UCSD-AML1 (cell line): ENCODE data around the gene ADK.
"Not testable (repeated sequence)": the region's sequence is repeated elsewhere in the genome, so short reads cannot be mapped to it uniquely, and the experiment has no call there.

Experiments used
- DNase-seq: peaks from one replicate; lab custom pipeline; 2025; ENCODE audit not compliant: unreplicated experiment; lab: John Stamatoyannopoulos, UW

Gene ADK

GRCh38 chr10:74179111-74179710 lies 28.2 kb downstream of the ADK start:
- no peak for DNase-seq

DNA sequence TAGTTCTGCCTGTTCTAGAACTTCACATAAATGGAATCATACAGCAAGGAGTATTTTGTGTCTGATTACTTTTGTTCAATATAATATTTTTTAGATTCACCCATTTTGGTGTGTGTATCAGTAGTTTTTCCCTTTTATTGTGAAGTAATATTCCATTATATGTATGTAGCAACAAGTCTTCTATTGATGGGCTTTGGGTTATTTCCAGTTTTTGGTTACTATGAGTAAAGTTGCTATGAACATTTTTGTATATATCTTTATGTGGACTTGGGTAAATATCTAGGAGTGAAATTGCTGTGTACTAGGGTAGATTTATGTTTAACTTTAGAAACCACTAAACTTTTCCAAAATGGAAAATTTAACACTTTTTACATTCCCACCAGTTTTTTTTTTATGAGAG lies 35.7 kb downstream of the ADK start:
- DNase-seq = no peak

DNA sequence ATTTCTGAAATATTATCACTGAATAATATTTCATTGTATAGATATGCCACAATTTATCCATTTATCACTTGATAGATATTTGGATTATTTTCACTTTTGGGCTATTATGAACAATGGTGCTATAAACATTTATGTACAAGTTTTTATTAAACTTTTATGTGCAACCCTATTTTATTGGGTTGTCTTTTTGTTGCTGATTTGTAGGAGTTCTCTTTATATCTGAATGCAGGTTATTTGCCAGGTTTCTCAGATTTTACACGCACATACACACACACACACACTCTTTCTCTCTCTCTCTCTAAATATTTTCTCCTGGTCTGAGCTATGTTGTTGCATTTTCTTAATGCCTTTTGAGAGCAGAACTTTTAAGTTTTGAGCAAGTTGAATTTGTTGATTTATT lies 36.2 kb downstream of the ADK start:
- no peak for DNase-seq

DNA sequence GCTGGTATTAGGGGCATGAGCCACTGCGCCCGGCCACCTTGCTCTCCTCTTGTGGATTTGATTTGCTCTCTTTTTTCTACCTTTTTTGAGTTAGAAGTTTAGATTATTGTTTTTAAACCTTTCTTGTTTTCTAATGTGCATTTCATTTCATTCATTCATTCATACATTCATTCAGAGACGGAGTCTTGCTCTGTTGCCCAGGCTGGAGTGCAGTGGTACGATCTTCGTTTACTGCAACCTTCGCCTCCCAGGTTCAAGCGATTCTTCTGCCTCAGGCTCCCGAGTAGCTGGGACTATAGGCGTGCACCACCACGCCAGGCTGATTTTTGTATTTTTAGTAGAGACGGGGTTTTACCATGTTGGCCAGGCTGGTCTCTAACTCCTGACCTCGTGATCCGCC lies 37.6 kb downstream of the ADK start:
- DNase-seq = not testable (repeated sequence)

DNA sequence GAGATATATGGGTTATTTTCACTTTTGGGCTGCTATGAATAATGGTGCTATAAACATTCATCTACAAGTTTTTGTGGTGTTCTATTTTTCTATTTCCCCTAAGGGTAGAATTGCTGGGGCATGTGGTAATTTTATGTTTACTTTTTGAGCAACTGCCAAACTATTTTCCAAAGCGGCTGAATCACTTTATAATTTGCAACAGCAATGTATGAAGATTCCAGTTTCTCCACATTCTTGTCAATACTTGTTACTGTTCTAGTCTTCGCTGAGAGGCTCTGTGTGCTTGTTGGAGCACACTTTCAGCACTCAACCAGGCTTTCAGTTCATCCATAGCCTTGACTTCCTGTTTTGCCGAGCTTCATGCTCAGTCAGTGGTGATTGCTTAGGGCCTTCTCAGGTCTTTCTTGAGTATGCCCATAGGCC lies 39.0 kb downstream of the ADK start:
- peak; percentile 21 for DNase-seq

DNA sequence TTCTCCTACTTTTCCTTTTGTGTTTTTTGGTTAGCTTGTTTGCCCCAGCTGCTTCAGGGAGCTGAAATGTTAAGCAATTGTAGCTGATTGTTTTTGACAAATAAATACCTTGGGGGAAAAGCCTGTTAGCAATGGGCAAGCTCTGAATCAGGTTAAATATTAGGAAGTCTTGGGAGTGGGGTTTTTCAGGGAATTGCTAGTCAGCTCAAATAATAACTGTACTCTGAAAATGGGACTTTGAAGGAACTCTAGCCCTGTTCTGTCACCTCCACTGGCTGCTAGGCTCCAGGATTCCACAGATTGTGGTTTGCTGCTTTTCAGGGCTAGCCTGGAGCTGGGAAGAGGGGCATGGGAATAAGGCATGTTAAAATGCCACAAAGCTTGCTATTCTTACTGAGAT lies 39.5 kb downstream of the ADK start:
- no peak for DNase-seq

- no peak for DNase-seq
Observed at GRCh38 chr10:74194545-74194944, 43.5 kb downstream of the ADK start.

GRCh38 chr10:74194999-74195398 lies 44.0 kb downstream of the ADK start:
- no peak for DNase-seq

GRCh38 chr10:74199315-74199714 lies 48.3 kb downstream of the ADK start:
- DNase-seq = no peak

GRCh38 chr10:74202356-74202755 lies 51.3 kb downstream of the ADK start:
- no peak for DNase-seq

DNA sequence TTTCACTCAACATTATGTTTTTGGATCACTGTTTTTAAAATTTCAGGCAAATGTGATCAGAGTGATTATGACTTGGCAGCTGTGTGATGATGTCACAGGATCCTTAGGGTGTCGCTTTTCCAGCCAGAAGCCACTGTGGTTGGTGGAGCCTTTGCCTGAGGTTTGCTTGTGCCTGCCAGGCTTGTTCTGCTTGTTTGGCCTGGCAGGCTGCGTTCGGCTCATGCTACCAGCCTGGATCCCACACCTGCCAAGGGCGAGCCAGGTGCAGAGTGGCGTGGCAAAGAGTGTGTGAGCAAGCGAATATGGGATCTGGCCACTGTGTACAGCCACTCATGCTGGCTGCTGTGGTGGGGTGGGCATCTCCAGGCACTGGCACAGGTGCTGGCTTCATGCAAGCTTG lies 55.7 kb downstream of the ADK start:
- DNase-seq = no peak

DNA sequence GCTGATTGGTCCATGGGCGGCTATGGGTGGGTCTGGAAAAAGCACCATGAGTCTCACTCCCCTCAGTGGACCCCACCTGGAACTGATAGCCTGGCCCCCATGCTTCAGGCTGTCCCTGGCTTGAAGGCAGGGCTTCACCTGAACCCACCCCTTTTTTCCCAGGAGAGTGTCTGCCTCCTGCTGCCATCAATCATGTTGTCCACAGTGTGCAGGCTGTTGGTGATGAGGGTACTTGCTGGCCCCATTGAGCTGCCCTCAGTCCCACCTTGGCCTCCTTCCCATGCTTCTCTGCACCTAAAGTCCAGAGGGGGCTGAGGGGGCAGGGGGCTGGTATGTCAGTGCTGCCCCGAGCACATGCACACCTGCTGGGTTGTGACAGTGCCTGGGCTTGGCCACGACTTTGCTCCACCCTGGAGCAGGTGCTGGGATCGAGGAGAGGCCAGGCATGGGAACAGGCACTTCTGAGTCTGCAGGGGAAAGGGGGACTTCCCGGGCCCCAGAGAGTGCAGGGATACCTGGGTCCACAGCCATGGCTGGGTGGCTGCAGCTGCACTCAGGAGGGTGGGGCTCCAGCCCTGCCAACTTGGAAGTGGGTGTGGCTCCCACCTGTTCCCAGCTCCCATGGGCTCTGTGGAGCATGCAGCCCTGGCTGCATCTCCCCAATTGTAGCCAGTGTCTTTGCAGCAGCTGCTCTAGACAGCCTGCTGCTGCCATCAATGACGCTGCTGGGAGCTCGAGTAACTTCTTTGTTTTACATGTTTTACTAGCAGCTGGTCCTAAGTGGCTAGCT lies 56.9 kb downstream of the ADK start:
- no peak for DNase-seq

- DNase-seq = no peak
Observed at GRCh38 chr10:74208997-74209396, 58.0 kb downstream of the ADK start.

DNA sequence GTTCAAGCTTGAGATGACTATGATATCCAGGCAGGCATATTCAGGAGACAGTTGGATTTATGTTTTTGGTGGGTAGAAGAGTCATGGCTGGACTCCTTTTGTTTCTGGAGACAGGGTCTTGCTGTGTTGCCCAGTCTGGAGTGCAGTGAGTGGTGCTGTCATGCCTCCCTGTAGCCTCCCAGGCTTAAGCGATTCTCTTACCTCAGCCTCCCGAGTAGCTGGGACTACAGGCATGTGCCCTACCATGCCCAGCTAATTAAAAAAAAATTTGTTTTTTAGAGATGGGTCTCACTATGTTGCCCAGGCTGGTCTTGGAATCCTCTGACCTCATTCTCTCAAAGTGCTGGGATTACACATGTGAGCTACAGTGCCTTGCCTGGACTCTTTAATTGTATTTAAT lies 62.0 kb downstream of the ADK start:
- DNase-seq = no peak

DNA sequence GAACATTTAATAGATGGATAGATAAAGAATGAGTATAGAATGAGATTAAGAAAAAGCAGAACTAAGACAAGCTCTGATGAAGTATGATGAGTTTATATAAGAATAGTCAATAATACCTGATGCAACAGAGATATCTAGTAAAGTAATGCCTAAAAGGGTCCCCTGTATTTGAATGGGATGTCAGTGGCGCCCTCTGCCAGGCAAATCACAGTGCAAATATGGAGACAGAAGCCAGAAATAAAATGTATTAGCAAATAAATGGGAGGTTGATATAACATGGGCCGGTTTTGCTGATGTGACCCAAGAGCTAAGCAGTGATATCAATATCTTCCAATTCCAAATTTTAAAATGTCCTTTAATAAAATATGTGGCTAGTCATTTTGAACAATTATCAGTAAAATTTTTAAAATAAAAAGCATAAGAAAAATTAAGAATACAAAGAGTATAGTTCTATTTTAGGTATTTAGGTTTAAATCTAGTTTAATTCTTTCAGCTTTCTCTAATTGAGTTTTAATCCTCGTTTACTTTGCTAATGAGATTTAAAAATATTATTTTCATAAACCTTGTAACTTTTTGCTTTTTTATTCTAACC lies 62.6 kb downstream of the ADK start:
- DNase-seq = peak; percentile 46

DNA sequence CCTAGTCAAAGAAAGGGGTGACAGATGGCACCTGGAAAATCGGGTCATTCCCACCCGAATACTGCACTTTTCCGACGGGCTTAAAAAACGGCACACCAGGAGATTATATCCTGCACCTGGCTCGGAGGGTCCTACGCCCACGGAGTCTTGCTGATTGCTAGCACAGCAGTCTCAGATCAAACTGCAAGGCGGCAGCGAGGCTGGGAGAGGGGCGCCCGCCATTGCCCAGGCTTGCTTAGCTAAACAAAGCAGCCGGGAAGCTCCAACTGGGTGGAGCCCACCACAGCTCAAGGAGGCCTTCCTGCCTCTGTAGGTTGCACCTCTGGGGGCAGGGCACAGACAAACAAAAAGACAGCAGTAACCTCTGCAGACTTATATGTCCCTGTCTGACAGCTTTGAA lies 66.1 kb downstream of the ADK start:
- not testable (repeated sequence) for DNase-seq

DNA sequence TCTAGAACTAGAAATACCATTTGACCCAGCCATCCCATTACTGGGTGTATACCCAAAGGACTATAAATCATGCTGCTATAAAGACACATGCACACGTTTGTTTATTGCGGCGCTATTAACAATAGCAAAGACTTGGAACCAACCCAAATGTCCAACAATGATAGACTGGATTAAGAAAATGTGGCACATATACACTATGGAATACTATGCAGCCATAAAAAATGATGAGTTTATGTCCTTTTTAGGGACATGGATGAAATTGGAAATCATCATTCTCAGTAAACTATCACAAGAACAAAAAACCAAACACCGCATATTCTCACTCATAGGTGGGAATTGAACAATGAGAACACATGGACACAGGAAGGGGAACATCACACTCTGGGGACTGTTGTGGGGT lies 71.4 kb downstream of the ADK start:
- DNase-seq = not testable (repeated sequence)

- DNase-seq = no peak
Observed at GRCh38 chr10:74223755-74224529, 72.9 kb downstream of the ADK start.

DNA sequence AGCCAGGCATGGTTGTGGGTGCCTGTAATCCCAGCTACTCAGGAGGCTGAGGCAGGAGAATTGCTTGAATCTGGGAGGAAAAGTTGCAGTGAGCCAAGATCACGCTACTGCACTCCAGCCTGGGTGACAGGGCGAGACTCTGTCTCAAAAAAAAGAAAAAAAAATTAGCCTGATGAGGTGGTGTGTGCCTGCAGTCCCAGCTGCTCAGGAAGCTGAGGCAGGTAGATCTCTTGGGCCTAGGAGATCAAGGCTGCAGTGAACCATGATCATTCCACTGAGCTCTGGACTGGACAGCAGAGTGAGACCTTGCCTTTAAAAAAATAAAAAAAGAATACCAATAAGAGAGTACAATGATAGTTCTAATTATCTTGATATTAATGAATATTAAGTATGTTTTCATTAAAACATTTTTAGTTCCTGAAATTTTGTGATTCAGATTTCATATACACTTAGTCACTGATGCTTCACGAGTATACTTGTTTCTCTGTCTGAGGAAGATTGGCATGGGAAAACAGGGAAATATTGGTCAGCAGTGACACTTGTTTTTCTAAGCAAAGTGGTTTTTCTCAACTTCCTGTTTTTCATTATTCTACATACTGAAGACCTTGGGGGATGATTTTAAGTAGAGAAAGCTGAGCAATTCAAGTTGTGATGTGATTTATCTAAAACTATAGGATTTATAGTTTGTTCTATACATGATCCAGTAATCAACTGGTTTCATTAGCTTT lies 76.8 kb downstream of the ADK start:
- no peak for DNase-seq

GRCh38 chr10:74231375-74231774 lies 80.4 kb downstream of the ADK start:
- DNase-seq = no peak

DNA sequence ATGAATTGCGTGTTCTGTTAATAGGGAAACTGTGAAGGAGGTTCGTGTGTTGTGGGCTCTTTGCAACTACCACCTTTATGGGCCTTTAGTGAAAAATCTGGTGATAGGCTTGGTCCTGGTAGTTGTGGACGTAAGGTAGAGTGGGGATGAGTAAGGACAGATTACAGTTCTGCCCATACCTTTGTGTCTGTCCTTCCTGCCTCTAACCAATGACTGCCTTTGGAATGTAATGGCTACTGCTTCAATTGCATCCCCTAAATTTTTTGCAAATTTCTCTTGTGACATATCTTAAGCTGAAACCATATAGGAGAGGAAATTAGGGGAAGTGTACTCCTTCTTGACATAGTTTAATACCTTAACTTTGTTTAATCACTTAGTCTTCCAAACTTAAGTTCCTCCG lies 82.3 kb downstream of the ADK start:
- DNase-seq = no peak
